Endothelial cell of umbilical vein (primary cell): ENCODE data around the gene GLIS2.

Experiments
- CTCF ChIP-seq, 2 donors: IDR thresholded peaks; 1 replicate in 1 of 2; 2 replicates in 1 of 2; pipeline ENCODE4 v1.5.1; 2011; ENCODE audit warnings: low read length in 2 of 2, mild to moderate bottlenecking in 2 of 2, moderate library complexity in 2 of 2, control low read depth in 1 of 2, inconsistent platforms in 1 of 2, low read depth in 1 of 2; ENCODE audit not compliant: insufficient read depth in 1 of 2; ENCODE audit errors: extremely low read depth in 1 of 2
- EZH2 ChIP-seq: IDR thresholded peaks from 2 replicates; pipeline ENCODE4 v1.6.1; 2012; ENCODE audit warnings: borderline replicate concordance, low read depth, mild to moderate bottlenecking, moderate library complexity, low read length, inconsistent platforms; ENCODE audit not compliant: severe bottlenecking
- JUN ChIP-seq: IDR thresholded peaks from 2 replicates; pipeline ENCODE4 v1.6.1; 2011; ENCODE audit warnings: borderline replicate concordance, low read depth; ENCODE audit not compliant: insufficient read length, insufficient read depth
- MAX ChIP-seq: IDR thresholded peaks from 2 replicates; pipeline ENCODE4 v1.6.1; 2011; ENCODE audit not compliant: insufficient read depth, insufficient read length
- MYC ChIP-seq: IDR thresholded peaks from one replicate; pipeline ENCODE4 v1.6.1; 2011; ENCODE audit warnings: mild to moderate bottlenecking, low read depth, low read length
- POLR2A ChIP-seq: IDR thresholded peaks from 2 replicates; pipeline ENCODE4 v1.6.1; 2012; ENCODE audit warnings: low read depth, mild to moderate bottlenecking, control low read depth, low read length
- POLR2AphosphoS5 ChIP-seq: IDR thresholded peaks from 2 replicates; pipeline ENCODE4 v1.6.1; 2012; ENCODE audit warnings: low read depth, mild to moderate bottlenecking, control low read depth, low read length, moderate library complexity; ENCODE audit not compliant: insufficient read depth

- TF ChIP-seq CTCF (IDR thresholded peaks at IDR 0.05; ENCODE audit: extremely low read depth in 1 of 2, insufficient read depth in 1 of 2, low read depth in 1 of 2, low read length in 2 of 2) (no peak), EZH2 (no peak), POLR2AphosphoS5 (no peak), JUN (no peak), POLR2A (no peak), MAX (no peak), MYC (no peak)
Observed at GRCh38 chr16:4321286-4322120, 5.6 kb downstream of the GLIS2 start.
